Activated CD4-positive, alpha-beta T cell treated with anti-CD3 and anti-CD28 coated beads, Interleukin-2, amount 50 U/mL, for 24 hours (primary cell): ENCODE results near the gene ARPC1B.
"Not testable (repeated sequence)": the region's sequence is repeated elsewhere in the genome, so short reads cannot be mapped to it uniquely, and the experiment has no call there.

Source experiments
- DNase-seq, 2 donors: peaks; one replicate each; pipeline ENCODE4 v3.0.0-alpha.2; 2020; ENCODE audit warnings: low read depth in 1 of 2, low spot score in 1 of 2

The ARPC1B gene

GRCh38 chr7:99374111-99375064 is at the start of gene ARPC1B:
Gene ARPC1B (plus strand): TSS chr7:99374730. CDS start chr7:99385715, 10,985 bp downstream.
- DNase-seq = peak; percentile 70 to 80

- DNase-seq = no peak
Observed at GRCh38 chr7:99325001-99325493, 49.5 kb upstream of the ARPC1B start.

GRCh38 chr7:99325592-99326407 is 48.7 kb upstream of the ARPC1B start, which contains the start of gene ARPC1A:
Gene ARPC1A (plus strand): TSS chr7:99325898. CDS start chr7:99333354, 7,456 bp downstream.
- peak; percentile 86 to 89 for DNase-seq

GRCh38 chr7:99326408-99326782 is 48.1 kb upstream of the ARPC1B start:
- no peak for DNase-seq

GRCh38 chr7:99330314-99330961 is 44.1 kb upstream of the ARPC1B start:
- peak in 1 of 2 donors; percentile 14 for DNase-seq

- no peak for DNase-seq
Observed at GRCh38 chr7:99331002-99331401, 43.5 kb upstream of the ARPC1B start.

GRCh38 chr7:99339595-99339994 is 34.9 kb upstream of the ARPC1B start:
- DNase-seq = no peak

- no peak for DNase-seq
Observed at GRCh38 chr7:99340659-99341058, 33.9 kb upstream of the ARPC1B start.

- no peak for DNase-seq
Observed at GRCh38 chr7:99344061-99344647, 30.4 kb upstream of the ARPC1B start.

GRCh38 chr7:99350641-99351040 is 23.9 kb upstream of the ARPC1B start:
- not testable (repeated sequence) for DNase-seq

GRCh38 chr7:99352247-99352646 is 22.3 kb upstream of the ARPC1B start:
- DNase-seq = no peak

- no peak for DNase-seq
Observed at GRCh38 chr7:99355098-99355497, 19.4 kb upstream of the ARPC1B start.

- no peak for DNase-seq
Observed at GRCh38 chr7:99357701-99358490, 16.6 kb upstream of the ARPC1B start.

- not testable (repeated sequence) for DNase-seq
Observed at GRCh38 chr7:99358521-99358920, 16.0 kb upstream of the ARPC1B start.

GRCh38 chr7:99359465-99360154 is 14.9 kb upstream of the ARPC1B start:
- DNase-seq = no peak

GRCh38 chr7:99362801-99363200 is 11.7 kb upstream of the ARPC1B start:
- no peak for DNase-seq

GRCh38 chr7:99363286-99363685 is 11.2 kb upstream of the ARPC1B start:
- DNase-seq = no peak

GRCh38 chr7:99365318-99366141 is 9.0 kb upstream of the ARPC1B start:
- peak; percentile 30 to 50 for DNase-seq
